Measurements from ENCODE around the gene KLHL9. TPM values are rescaled to one million over a fixed set of nuclear protein-coding genes. Genes with fewer than 3 reads are reported as not detected.

Gene KLHL9, protein sequence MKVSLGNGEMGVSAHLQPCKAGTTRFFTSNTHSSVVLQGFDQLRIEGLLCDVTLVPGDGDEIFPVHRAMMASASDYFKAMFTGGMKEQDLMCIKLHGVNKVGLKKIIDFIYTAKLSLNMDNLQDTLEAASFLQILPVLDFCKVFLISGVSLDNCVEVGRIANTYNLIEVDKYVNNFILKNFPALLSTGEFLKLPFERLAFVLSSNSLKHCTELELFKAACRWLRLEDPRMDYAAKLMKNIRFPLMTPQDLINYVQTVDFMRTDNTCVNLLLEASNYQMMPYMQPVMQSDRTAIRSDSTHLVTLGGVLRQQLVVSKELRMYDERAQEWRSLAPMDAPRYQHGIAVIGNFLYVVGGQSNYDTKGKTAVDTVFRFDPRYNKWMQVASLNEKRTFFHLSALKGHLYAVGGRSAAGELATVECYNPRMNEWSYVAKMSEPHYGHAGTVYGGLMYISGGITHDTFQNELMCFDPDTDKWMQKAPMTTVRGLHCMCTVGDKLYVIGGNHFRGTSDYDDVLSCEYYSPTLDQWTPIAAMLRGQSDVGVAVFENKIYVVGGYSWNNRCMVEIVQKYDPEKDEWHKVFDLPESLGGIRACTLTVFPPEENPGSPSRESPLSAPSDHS
- total RNA-seq (2022; extraction: Qiagen RNA extraction; ENCODE audit: low read depth): 14.4 to 18.7 TPM (median 16.7 TPM) in 5 replicates

DNA sequence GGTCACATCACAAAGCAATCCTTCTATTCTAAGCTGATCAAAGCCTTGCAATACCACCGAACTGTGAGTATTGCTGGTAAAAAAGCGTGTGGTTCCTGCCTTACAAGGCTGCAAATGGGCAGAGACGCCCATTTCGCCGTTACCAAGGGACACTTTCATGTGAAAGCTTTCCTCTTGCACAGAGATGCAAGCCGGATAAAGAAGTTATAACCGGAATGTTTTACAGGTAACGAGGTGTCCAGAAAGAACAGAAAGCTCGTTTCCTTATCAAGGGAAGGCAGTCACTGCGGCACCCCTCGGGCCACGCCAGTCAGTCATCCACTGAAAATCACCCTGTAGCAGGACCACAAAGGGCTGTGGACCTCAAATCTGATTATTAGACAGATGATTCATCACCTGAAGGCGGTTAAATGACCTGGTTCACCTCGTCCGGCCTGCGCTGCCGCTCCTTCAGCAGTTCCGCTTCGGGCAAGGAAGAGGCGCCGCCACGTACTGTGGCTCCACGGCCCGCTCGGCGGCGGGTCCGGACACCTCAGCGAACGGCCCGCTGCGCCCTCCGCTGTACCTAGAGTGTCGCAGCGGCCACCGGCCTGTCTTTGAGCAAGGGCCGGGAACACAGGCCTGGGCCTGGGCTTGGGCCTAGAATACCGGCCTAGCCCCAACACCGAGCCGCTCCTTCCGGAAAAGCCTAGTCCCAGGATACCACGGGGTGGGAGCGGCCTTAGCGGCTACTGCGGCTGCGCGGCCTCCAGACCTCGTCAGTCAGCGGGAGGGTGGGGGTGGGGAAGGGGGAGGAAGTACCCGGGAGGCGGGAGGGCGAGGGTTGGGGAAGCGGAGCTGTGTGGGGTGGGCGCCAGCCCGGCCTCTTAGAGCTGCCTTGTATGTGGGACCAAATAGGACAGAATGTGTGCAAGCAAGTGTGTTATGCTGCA is at the start of gene KLHL9:
KLHL9 (minus strand) TSS at position 704 of the 932 bp plus-strand sequence; CDS start at position 159, 545 bp downstream.

DNA sequence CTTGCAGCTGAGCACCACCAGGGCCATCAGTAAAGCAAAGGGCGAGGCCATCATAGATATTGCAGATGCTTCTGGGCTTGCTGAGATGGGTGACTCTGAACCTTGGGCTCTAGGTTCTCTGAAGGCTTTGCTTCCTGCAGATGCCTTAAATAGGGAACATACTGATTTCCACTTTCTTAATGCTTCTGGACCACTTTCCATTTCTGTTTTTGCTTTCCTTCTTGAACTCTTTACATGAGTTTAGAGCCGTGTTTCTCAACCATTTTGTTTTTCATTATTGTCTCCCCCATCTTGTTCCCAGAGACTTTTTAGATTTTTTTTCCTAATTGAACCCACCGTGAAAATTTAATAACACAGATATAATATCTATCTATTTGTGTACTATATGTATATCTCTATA is 32.8 kb upstream of the KLHL9 start, which contains the start of gene IFNA13:
IFNA13 (minus strand) TSS at position 101 of the 400 bp plus-strand sequence; CDS start at position 54, 47 bp downstream.

DNA sequence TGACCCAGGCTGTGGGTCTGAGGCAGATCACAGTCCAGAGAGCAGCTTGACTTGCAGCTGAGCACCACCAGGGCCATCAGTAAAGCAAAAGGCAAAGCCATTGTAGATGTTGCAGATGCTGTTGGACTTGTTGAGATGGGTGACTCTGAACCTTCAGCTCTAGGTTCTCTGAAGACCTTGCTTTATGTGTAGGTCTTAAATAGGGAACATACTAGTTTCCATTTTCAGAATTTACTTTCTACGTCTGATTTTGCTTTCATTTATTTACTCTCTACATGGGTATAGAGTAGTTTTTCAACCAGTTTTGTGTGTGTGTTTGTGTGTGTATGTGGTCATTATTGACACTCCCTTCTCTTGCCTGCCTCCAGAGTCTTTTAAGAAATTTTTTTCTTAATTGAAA is 15.6 kb upstream of the KLHL9 start, which contains the start of gene IFNA6:
IFNA6 (minus strand) TSS at position 101 of the 400 bp plus-strand sequence; CDS start at position 101, 0 bp downstream.

DNA sequence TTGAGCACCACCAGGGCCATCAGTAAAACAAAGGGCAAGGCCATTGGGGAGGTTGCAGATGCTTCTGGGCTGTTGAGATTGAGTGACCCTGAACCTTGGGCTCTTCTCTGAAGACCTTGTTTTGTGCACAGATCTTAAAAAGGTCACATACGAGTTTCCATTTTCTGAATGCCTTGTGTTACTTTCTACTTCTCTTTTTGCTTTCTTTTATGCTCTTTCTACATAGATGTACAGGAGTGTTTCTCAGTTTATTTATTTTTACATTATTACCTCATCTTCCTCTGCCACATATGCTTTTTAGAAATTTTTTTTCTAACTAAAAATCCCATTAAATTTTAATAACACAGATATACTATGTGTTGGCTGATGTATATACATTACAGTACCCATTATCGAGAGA is 30.0 kb downstream of the KLHL9 start, which contains the start of gene IFNA5:
IFNA5 (minus strand) TSS at position 101 of the 400 bp plus-strand sequence; CDS start at position 44, 57 bp downstream.

Other genes starting within 250 kb of the KLHL9 start
- not detected in 5 replicates for gene IFNW1, start 193.6 kb downstream of the KLHL9 start, total RNA-seq (2022; extraction: Qiagen RNA extraction; ENCODE audit: low read depth)
- gene IFNA21, start 168.7 kb downstream of the KLHL9 start, total RNA-seq (2022; extraction: Qiagen RNA extraction; ENCODE audit: low read depth): not detected in 5 replicates
- not detected in 5 replicates for gene IFNA4, start 147.8 kb downstream of the KLHL9 start, total RNA-seq (2022; extraction: Qiagen RNA extraction; ENCODE audit: low read depth)
- not detected in 5 replicates for gene IFNA7, start 133.2 kb downstream of the KLHL9 start, total RNA-seq (2022; extraction: Qiagen RNA extraction; ENCODE audit: low read depth)
- gene IFNA10, start 128.3 kb downstream of the KLHL9 start, total RNA-seq (2022; extraction: Qiagen RNA extraction; ENCODE audit: low read depth): not detected in 5 replicates
- gene IFNA16, start 118.1 kb downstream of the KLHL9 start, total RNA-seq (2022; extraction: Qiagen RNA extraction; ENCODE audit: low read depth): not detected in 5 replicates
- gene IFNA17, start 107.2 kb downstream of the KLHL9 start, total RNA-seq (2022; extraction: Qiagen RNA extraction; ENCODE audit: low read depth): not detected in 5 replicates
- gene IFNA14, start 95.4 kb downstream of the KLHL9 start, total RNA-seq (2022; extraction: Qiagen RNA extraction; ENCODE audit: low read depth): not detected in 5 replicates
- gene IFNA5, start 30.1 kb downstream of the KLHL9 start, total RNA-seq (2022; extraction: Qiagen RNA extraction; ENCODE audit: low read depth): not detected in 5 replicates
- gene IFNA6, start 15.5 kb upstream of the KLHL9 start, total RNA-seq (2022; extraction: Qiagen RNA extraction; ENCODE audit: low read depth): not detected in 5 replicates
- not detected in 5 replicates for gene IFNA13, start 32.7 kb upstream of the KLHL9 start, total RNA-seq (2022; extraction: Qiagen RNA extraction; ENCODE audit: low read depth)
- gene IFNA2, start 50.0 kb upstream of the KLHL9 start, total RNA-seq (2022; extraction: Qiagen RNA extraction; ENCODE audit: low read depth): not detected in 5 replicates
- gene IFNA8, start 73.7 kb upstream of the KLHL9 start, total RNA-seq (2022; extraction: Qiagen RNA extraction; ENCODE audit: low read depth): not detected in 5 replicates
- not detected in 5 replicates for gene IFNA1, start 105.0 kb upstream of the KLHL9 start, total RNA-seq (2022; extraction: Qiagen RNA extraction; ENCODE audit: low read depth)
- gene IFNE, start 146.9 kb upstream of the KLHL9 start, total RNA-seq (2022; extraction: Qiagen RNA extraction; ENCODE audit: low read depth): 1.6 to 3.3 TPM (median 2.3 TPM) in 5 replicates

All from A549 treated with CpdA at 1 μM for 4 hours (cell line).